GM12878 (cell line): ENCODE results near the gene INTU. TPM values are rescaled to one million over a fixed set of nuclear protein-coding genes. Genes with fewer than 3 reads are reported as not detected.

Experiments
- ATAC-seq: fragments of 200-7000 bp; cut with Tn5 transposase; 3 replicates; pipeline ENCODE4 v1.9.1; 2020; ENCODE audit warnings: mild to moderate bottlenecking, moderate library complexity
- BruUV-seq: library from RNA; stranded (reverse); fragments of 400-500 nt; replicated peaks from 2 replicates; lab custom pipeline; 2021; lab: Mats Ljungman, UMichigan
- CTCF ChIA-PET: fragments of 300-600 bp; sonication (Branson Sonifier 250); formaldehyde crosslinking; extraction: SDS; loops from one replicate; lab custom pipeline; 2021; ENCODE audit warnings: inconsistent platforms; lab: Yijun Ruan, JAX
- POLR2A ChIA-PET: fragments of 350-600 bp; formaldehyde crosslinking; extraction: SDS; loops from one replicate; lab custom pipeline; 2021; ENCODE audit warnings: inconsistent platforms; lab: Charles Lee
- RAD21 ChIA-PET: fragments of 300-600 bp; sonication (Branson Sonifier 250); formaldehyde crosslinking; loops from one replicate; lab custom pipeline; 2023; ENCODE audit warnings: antibody characterized with exemption; ENCODE audit not compliant: unreplicated experiment; lab: Charles Lee
- SMC1A ChIA-PET: fragments of 300-600 bp; sonication (Branson Sonifier 250); formaldehyde crosslinking; loops from one replicate; lab custom pipeline; 2023; ENCODE audit not compliant: unreplicated experiment, uncharacterized antibody; lab: Charles Lee
- DNase-seq: peaks from one replicate; pipeline ENCODE4 v3.0.0-alpha.2; 2011; ENCODE audit warnings: low read depth, low spot score
- FAIRE-seq: peaks from 3 replicates; lab custom pipeline; 2011; peaks lifted over from hg19 to GRCh38; lab: Jason Lieb, UNC
- H2AFZ ChIP-seq: 2 replicates; pipeline ENCODE4 v1.6.0; 2011; ENCODE audit warnings: low read depth, low read length, control low read depth; ENCODE audit not compliant: control insufficient read depth
- H3K27ac ChIP-seq: 2 replicates; pipeline ENCODE4 v1.5.1; 2011; ENCODE audit warnings: control low read depth; ENCODE audit not compliant: control insufficient read depth, insufficient read depth
- H3K27me3 ChIP-seq, 2 experiments: replicated peaks in 1 of 2; 2 replicates each; pipeline versions ENCODE4 v1.6.0 to v1.6.1; 2011; ENCODE audit warnings: low read length in 1 of 2; ENCODE audit not compliant: control insufficient read depth in 2 of 2, insufficient read depth in 2 of 2
- H3K36me3 ChIP-seq, 2 experiments: 2 replicates each; pipeline ENCODE4 v1.5.1; 2011; ENCODE audit warnings: low read length in 1 of 2; ENCODE audit not compliant: control insufficient read depth in 2 of 2, insufficient read depth in 2 of 2
- H3K4me1 ChIP-seq: 2 replicates; pipeline ENCODE4 v1.6.1; 2011; ENCODE audit warnings: mild to moderate bottlenecking, low read length, moderate library complexity, mixed read lengths; ENCODE audit not compliant: control insufficient read depth, insufficient read depth
- H3K4me2 ChIP-seq: 2 replicates; pipeline ENCODE4 v1.6.0; 2011; ENCODE audit warnings: control low read depth; ENCODE audit not compliant: control insufficient read depth, insufficient read depth
- H3K4me3 ChIP-seq: fragments of 200-600 bp; sonication (generic); 2 replicates; pipeline ENCODE4 v1.5.1; 2016
- H3K79me2 ChIP-seq: 2 replicates; pipeline ENCODE4 v1.6.0; 2011; ENCODE audit warnings: low read length; ENCODE audit not compliant: control insufficient read depth, insufficient read depth
- H3K9ac ChIP-seq: 2 replicates; pipeline ENCODE4 v1.8.0; 2011; ENCODE audit warnings: low read length, control low read depth, mixed read lengths; ENCODE audit not compliant: control insufficient read depth, insufficient read depth
- H3K9me3 ChIP-seq: replicated peaks from 3 replicates; pipeline ENCODE4 v1.5.1; 2011; ENCODE audit warnings: mild to moderate bottlenecking, low read length; ENCODE audit not compliant: control insufficient read depth, insufficient read depth
- H4K20me1 ChIP-seq: 2 replicates; pipeline ENCODE4 v1.6.0; 2011; ENCODE audit not compliant: control insufficient read depth, insufficient read depth
- ATF7 ChIP-seq: fragments of 450-650 bp; IDR thresholded peaks from 2 replicates; pipeline ENCODE4 v1.6.1; 2016; ENCODE audit warnings: low read depth, mild to moderate bottlenecking
- E4F1 ChIP-seq: fragments of 450-650 bp; IDR thresholded peaks from 2 replicates; pipeline ENCODE4 v1.6.1; 2018; ENCODE audit warnings: borderline replicate concordance, mild to moderate bottlenecking; ENCODE audit not compliant: partially characterized antibody
- GABPA ChIP-seq: IDR thresholded peaks from 2 replicates; pipeline ENCODE4 v1.6.1; 2014; ENCODE audit warnings: antibody characterized with exemption, low read depth, mild to moderate bottlenecking, inconsistent platforms
- MTA3 ChIP-seq: IDR thresholded peaks from 2 replicates; pipeline ENCODE4 v1.6.1; 2012; ENCODE audit warnings: low read length, inconsistent platforms, borderline replicate concordance
- MYC ChIP-seq: IDR thresholded peaks from 2 replicates; pipeline ENCODE4 v1.6.1; 2011; ENCODE audit warnings: mild to moderate bottlenecking, low read length, moderate library complexity, inconsistent platforms; ENCODE audit not compliant: insufficient read depth, insufficient replicate concordance, insufficient read length, severe bottlenecking
- PAX5 ChIP-seq: IDR thresholded peaks from 2 replicates; pipeline ENCODE4 v1.6.1; 2011; ENCODE audit warnings: low read depth, low read length, borderline replicate concordance
- RAD21 ChIP-seq: IDR thresholded peaks from 2 replicates; pipeline ENCODE4 v1.6.1; 2011; ENCODE audit warnings: mild to moderate bottlenecking, low read depth, low read length, moderate library complexity; ENCODE audit not compliant: insufficient read depth
- RFX5 ChIP-seq: IDR thresholded peaks from 2 replicates; pipeline ENCODE4 v1.6.1; 2011; ENCODE audit warnings: low read depth, low read length, improper control_type of control experiment
- SMC3 ChIP-seq: IDR thresholded peaks from 2 replicates; pipeline ENCODE4 v1.6.1; 2011; ENCODE audit warnings: low read length, improper control_type of control experiment, borderline replicate concordance
- ZBTB11 ChIP-seq: fragments of 450-650 bp; formaldehyde crosslinking; IDR thresholded peaks from 2 replicates; pipeline ENCODE4 v1.5.0; 2022; ENCODE audit warnings: mild to moderate bottlenecking, missing genetic modification characterization
- ZBTB4 ChIP-seq: fragments of 450-650 bp; formaldehyde crosslinking; IDR thresholded peaks from 2 replicates; pipeline ENCODE4 v1.4.0; 2022; ENCODE audit warnings: mild to moderate bottlenecking, moderate library complexity
- ZNF24 ChIP-seq: fragments of 450-650 bp; IDR thresholded peaks from 2 replicates; pipeline ENCODE4 v1.6.1; 2017; ENCODE audit warnings: antibody characterized with exemption, mild to moderate bottlenecking
- ZZZ3 ChIP-seq: IDR thresholded peaks from 2 replicates; pipeline ENCODE4 v1.6.1; 2011; ENCODE audit warnings: low read depth; ENCODE audit not compliant: control insufficient read depth, insufficient read length
- WGBS: methylation state at CpG from one replicate; pipeline ENCODE4 v1.1.6; 2016; ENCODE audit warnings: low lambda C conversion rate; ENCODE audit not compliant: insufficient replicate concordance, insufficient coverage; ENCODE audit errors: missing lambda C conversion rate; 5-methylcytosine and 5-hydroxymethylcytosine counted together
- in situ Hi-C: fragments of 300-500 bp; cut with MboI; formaldehyde crosslinking; loops from 9 replicates; pipeline ENCODE4 v1.14.3; 2018; ENCODE audit warnings: mixed read lengths
- intact Hi-C: fragments of 100-400 bp; cut with micrococcal nuclease; formaldehyde crosslinking; loops from one replicate; pipeline ENCODE4 v1.14.2; 2022; ENCODE audit not compliant: unreplicated experiment
- polyA plus RNA-seq, 11 experiments: library from polyadenylated mRNA; depleted of rRNA in 4 of 11; unstranded in 6 of 11; stranded (reverse) in 5 of 11; fragments of >200 nt; fragmentation: Nextera tagmentation in 4 of 11; fragmentation: Illumina TruSeq in 1 of 11; extraction: Ambion mirVana in 4 of 11; extraction: Trizol in 1 of 11; gene quantifications; 1 replicate in 1 of 11; 2 replicates in 10 of 11; pipeline versions ENCODE4 v1.2.1 to v1.2.3, GENCODE V29; 2011 to 2016; ENCODE audit warnings: inconsistent platforms in 2 of 11, missing spikeins in 2 of 11, low read depth in 1 of 11
- total RNA-seq, 4 experiments: library from RNA; depleted of rRNA in 3 of 4; stranded (reverse); fragments of >200 nt in 3 of 4; fragmentation: Illumina TruSeq in 1 of 4; extraction: Trizol in 1 of 4; gene quantifications; 2 replicates each; pipeline versions ENCODE4 v1.2.1 to v1.2.3, GENCODE V29; 2013 to 2021

INTU gene
- total and polyA plus RNA-seq, 10 of the 15 experiments (the other 5 are each of a cell fraction or from before 2014, with no cell fraction given) = under 0.01 to 0.15 (median 0.01) TPM; not detected in 4

GRCh38 chr4:127737295-127737694 lies 104.5 kb downstream of the INTU start (continued):
- no peak for TF ChIP-seq ATF7
- no peak for TF ChIP-seq ZNF24
- TF ChIP-seq PAX5 = no peak
- TF ChIP-seq, all 136 proteins: peak for 0

GRCh38 chr4:127741247-127741646 lies 108.5 kb downstream of the INTU start:
- H3K4me1 ChIP-seq = no peaks in the 10 kb centered on the region
- BruUV-seq = no TSS peak
- H4K20me1 ChIP-seq = no peaks in the 10 kb centered on the region
- no peaks in the 10 kb centered on the region; a peak in 1 of 4 replicates for H3K36me3 ChIP-seq
- FAIRE-seq (no peak), ATAC-seq (no peak), DNase-seq (no peak)
- SMC1A ChIA-PET = interaction anchor here (0.8 to 1.5 kb wide), 2 partner anchors 9 to 22 kb away, joined by 3 to 4 read pairs; no protein-coding TSS in a partner anchor
- H3K9me3 ChIP-seq = peaks cover 3% of the 10 kb centered on the region
- H2AFZ ChIP-seq = no peak overlapping the region
- H3K4me3 ChIP-seq = no peak overlapping the region
- CTCF ChIA-PET = interaction anchor here (1.4 kb wide), 1 partner anchor 9 kb away, joined by 4 read pairs; no protein-coding TSS in a partner anchor
- WGBS = 92% methylated on average over 1 of the region's 1 CpG
- H3K79me2 ChIP-seq = no peaks in the 10 kb centered on the region
- RAD21 ChIA-PET = no interaction called here
- H3K9ac ChIP-seq = no peak overlapping the region
- intact Hi-C loops = no loop called here
- H3K4me2 ChIP-seq = no peak overlapping the region
- no peaks in the 10 kb centered on the region for H3K27me3 ChIP-seq
- H3K27ac ChIP-seq = no peak overlapping the region
- in situ Hi-C loops = no loop called here
- POLR2A ChIA-PET = no interaction called here
- TF ChIP-seq RFX5 (no peak), SMC3 (no peak), ZBTB11 (CRISPR knock-in tag) (no peak), E4F1 (no peak), GABPA (no peak), RAD21 (no peak), MYC (no peak), MTA3 (no peak), ZZZ3 (no peak), ZBTB4 (CRISPR knock-in tag) (no peak)
